ENCODE results near the gene QRFP. TPM values are rescaled to one million over a fixed set of nuclear protein-coding genes. Genes with fewer than 3 reads are reported as not detected.

Gene QRFP
- total and polyA plus RNA-seq, 8 donors = 0.16 to 0.70 (median 0.47) TPM; not detected in 1

GRCh38 chr9:130862747-130863146 is 33.9 kb downstream of the QRFP start:
- H3K4me3 ChIP-seq = no peak overlapping the region
- intact Hi-C loops (cut with DNase I) = loop anchor here in 1 of 2 donors (5.0 to 10.0 kb wide), 2 partner anchors 82 to 95 kb away; no protein-coding TSS in a partner anchor
- H3K36me3 ChIP-seq = peaks cover 0 to 39% of the 10 kb centered on the region in 2 donors
- H3K9me3 ChIP-seq = no peaks in the 10 kb centered on the region
- DNase-seq (no peak), ATAC-seq (no peak)
- H3K27ac ChIP-seq = no peak overlapping the region
- H3K4me1 ChIP-seq = peaks cover 5 to 23% of the 10 kb centered on the region in 2 donors
- TF ChIP-seq CTCF (IDR thresholded peaks at IDR 0.05) = no peak
- H3K27me3 ChIP-seq = no peaks in the 10 kb centered on the region

- no peak for ATAC-seq
- Histone ChIP-seq H3K27ac (no peak overlapping the region), H3K27me3 (no peaks in the 10 kb centered on the region), H3K4me3 (no peak overlapping the region), H3K4me1 (peaks cover 5 to 23% of the 10 kb centered on the region in 2 donors), H3K9me3 (no peaks in the 10 kb centered on the region), H3K36me3 (peaks cover 0 to 39% of the 10 kb centered on the region in 2 donors)
- intact Hi-C loops (cut with DNase I) = loop anchor here in 1 of 2 donors (5.0 to 10.0 kb wide), 2 partner anchors 83 to 95 kb away; no protein-coding TSS in a partner anchor
- no peak for DNase-seq
- no peak for TF ChIP-seq CTCF (IDR thresholded peaks at IDR 0.05)
These were observed 34.4 kb downstream of the QRFP start for GRCh38 chr9:130862217-130862616.

- no peak for ATAC-seq
- Histone ChIP-seq H3K27me3 (no peaks in the 10 kb centered on the region), H3K36me3 (peaks cover 0 to 40% of the 10 kb centered on the region in 2 donors), H3K4me1 (peaks cover 5 to 23% of the 10 kb centered on the region in 2 donors), H3K9me3 (no peaks in the 10 kb centered on the region), H3K4me3 (no peak overlapping the region), H3K27ac (peak overlapping the region in 1 of 2 donors; percentile 35)
- intact Hi-C loops (cut with DNase I) = loop anchor here in 1 of 2 donors (5.0 to 10.0 kb wide), 2 partner anchors 83 to 94 kb away; no protein-coding TSS in a partner anchor
- DNase-seq = no peak
- TF ChIP-seq CTCF (IDR thresholded peaks at IDR 0.05) = no peak
These were observed 35.0 kb downstream of the QRFP start for GRCh38 chr9:130861372-130862180.

- peaks cover 5 to 23% of the 10 kb centered on the region in 2 donors for H3K4me1 ChIP-seq
- ATAC-seq (peak; percentile 95), DNase-seq (peak; percentile 22 to 85 (median 68))
- no peak overlapping the region for H3K4me3 ChIP-seq
- intact Hi-C loops (cut with DNase I) = loop anchor here in 1 of 2 donors (5.0 to 10.0 kb wide), 2 partner anchors 84 to 93 kb away; no protein-coding TSS in a partner anchor
- no peak for TF ChIP-seq CTCF (IDR thresholded peaks at IDR 0.05)
- H3K36me3 ChIP-seq = peaks cover 0 to 49% of the 10 kb centered on the region in 2 donors
- H3K27me3 ChIP-seq = no peaks in the 10 kb centered on the region
- H3K27ac ChIP-seq = peak overlapping the region; percentile 34 to 35
- no peaks in the 10 kb centered on the region for H3K9me3 ChIP-seq
These were observed 35.9 kb downstream of the QRFP start for GRCh38 chr9:130860458-130861316.
